ENCODE data around the gene METTL8. TPM values are rescaled to one million over a fixed set of nuclear protein-coding genes. Genes with fewer than 3 reads are reported as not detected.

The METTL8 gene
- total and polyA plus RNA-seq, 2 of the 13 experiments (the other 11 are each of a cell fraction or from before 2014, with no cell fraction given) = 18.6 to 68.2 TPM

DNA sequence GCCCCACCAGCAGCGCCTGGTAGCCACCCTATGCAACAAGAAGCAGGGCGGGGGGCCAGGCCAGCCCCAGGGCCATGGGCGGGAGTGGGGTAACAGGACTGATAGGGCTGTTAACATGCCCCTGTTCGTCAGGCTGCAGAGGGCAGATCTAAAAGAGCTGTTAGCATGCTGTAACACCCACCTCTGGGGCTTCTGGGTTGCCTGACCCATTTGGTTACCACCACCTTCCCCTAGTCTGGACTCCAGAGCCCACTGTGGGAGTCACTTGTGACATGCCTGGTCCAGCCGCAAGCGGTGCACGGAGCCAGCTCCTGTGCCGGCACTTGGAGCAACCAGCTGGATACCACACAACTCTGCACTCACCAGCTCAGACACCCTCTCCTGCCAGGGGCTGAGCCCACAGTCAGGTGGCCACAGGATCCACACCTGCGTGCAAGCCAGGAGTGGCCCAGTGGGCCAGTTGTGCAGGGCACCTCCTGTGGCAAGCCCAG lies 2.1 kb downstream of the METTL8 start (continued):
- no peak for TF ChIP-seq ZNF12 (CRISPR knock-in tag; IDR thresholded peaks at IDR 0.05)
- TF ChIP-seq TFAP4 (IDR thresholded peaks at IDR 0.05; ENCODE audit: borderline replicate concordance, low read depth) = no peak
- TF ChIP-seq ZNF329 (CRISPR knock-in tag; IDR thresholded peaks at IDR 0.05; ENCODE audit: low read depth) = no peak
- TF ChIP-seq FOXA1 (IDR thresholded peaks at IDR 0.05) = no peak
- no peak for TF ChIP-seq FOXA1 (CRISPR knock-in tag; IDR thresholded peaks at IDR 0.05)
- TF ChIP-seq ZNF234 (CRISPR knock-in tag; conservative IDR thresholded peaks at IDR 0.05) = no peak
- no peak for TF ChIP-seq SSRP1 (CRISPR knock-in tag; IDR thresholded peaks at IDR 0.05)
- TF ChIP-seq, protein P1, sequence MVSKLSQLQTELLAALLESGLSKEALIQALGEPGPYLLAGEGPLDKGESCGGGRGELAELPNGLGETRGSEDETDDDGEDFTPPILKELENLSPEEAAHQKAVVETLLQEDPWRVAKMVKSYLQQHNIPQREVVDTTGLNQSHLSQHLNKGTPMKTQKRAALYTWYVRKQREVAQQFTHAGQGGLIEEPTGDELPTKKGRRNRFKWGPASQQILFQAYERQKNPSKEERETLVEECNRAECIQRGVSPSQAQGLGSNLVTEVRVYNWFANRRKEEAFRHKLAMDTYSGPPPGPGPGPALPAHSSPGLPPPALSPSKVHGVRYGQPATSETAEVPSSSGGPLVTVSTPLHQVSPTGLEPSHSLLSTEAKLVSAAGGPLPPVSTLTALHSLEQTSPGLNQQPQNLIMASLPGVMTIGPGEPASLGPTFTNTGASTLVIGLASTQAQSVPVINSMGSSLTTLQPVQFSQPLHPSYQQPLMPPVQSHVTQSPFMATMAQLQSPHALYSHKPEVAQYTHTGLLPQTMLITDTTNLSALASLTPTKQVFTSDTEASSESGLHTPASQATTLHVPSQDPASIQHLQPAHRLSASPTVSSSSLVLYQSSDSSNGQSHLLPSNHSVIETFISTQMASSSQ (IDR thresholded peaks at IDR 0.05; ENCODE audit: low read depth) = no peak
- TF ChIP-seq, protein P1 (CRISPR knock-in tag; IDR thresholded peaks at IDR 0.05; ENCODE audit: borderline replicate concordance) = no peak
- TF ChIP-seq ATF7-NPFF (CRISPR knock-in tag; IDR thresholded peaks at IDR 0.05; ENCODE audit: low read depth) = no peak
- TF ChIP-seq, protein P2, sequence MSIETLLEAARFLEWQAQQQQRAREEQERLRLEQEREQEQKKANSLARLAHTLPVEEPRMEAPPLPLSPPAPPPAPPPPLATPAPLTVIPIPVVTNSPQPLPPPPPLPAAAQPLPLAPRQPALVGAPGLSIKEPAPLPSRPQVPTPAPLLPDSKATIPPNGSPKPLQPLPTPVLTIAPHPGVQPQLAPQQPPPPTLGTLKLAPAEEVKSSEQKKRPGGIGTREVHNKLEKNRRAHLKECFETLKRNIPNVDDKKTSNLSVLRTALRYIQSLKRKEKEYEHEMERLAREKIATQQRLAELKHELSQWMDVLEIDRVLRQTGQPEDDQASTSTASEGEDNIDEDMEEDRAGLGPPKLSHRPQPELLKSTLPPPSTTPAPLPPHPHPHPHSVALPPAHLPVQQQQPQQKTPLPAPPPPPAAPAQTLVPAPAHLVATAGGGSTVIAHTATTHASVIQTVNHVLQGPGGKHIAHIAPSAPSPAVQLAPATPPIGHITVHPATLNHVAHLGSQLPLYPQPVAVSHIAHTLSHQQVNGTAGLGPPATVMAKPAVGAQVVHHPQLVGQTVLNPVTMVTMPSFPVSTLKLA (IDR thresholded peaks at IDR 0.05) = no peak
- TF ChIP-seq ZNF354B (CRISPR knock-in tag; IDR thresholded peaks at IDR 0.05) = no peak
- TF ChIP-seq ZNF598 (CRISPR knock-in tag; IDR thresholded peaks at IDR 0.05; ENCODE audit: borderline replicate concordance) = no peak
- no peak for TF ChIP-seq ZNF335 (CRISPR knock-in tag; IDR thresholded peaks at IDR 0.05)
- no peak for TF ChIP-seq ISL2 (CRISPR knock-in tag; IDR thresholded peaks at IDR 0.05)
- no peak for TF ChIP-seq ZBTB14 (CRISPR knock-in tag; IDR thresholded peaks at IDR 0.05)
- no peak for TF ChIP-seq TAF1 (CRISPR knock-in tag; IDR thresholded peaks at IDR 0.05)
- TF ChIP-seq, protein P3, sequence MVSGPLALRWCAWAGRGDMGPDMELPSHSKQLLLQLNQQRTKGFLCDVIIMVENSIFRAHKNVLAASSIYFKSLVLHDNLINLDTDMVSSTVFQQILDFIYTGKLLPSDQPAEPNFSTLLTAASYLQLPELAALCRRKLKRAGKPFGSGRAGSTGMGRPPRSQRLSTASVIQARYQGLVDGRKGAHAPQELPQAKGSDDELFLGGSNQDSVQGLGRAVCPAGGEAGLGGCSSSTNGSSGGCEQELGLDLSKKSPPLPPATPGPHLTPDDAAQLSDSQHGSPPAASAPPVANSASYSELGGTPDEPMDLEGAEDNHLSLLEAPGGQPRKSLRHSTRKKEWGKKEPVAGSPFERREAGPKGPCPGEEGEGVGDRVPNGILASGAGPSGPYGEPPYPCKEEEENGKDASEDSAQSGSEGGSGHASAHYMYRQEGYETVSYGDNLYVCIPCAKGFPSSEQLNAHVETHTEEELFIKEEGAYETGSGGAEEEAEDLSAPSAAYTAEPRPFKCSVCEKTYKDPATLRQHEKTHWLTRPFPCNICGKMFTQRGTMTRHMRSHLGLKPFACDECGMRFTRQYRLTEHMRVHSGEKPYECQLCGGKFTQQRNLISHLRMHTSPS (CRISPR knock-in tag; IDR thresholded peaks at IDR 0.05; ENCODE audit: low read depth) = no peak
- TF ChIP-seq KDM5B (CRISPR knock-in tag; IDR thresholded peaks at IDR 0.05; ENCODE audit: borderline replicate concordance) = peak; percentile 29; the same call in 1 of the 2 replicates
- no peak for TF ChIP-seq KLF15 (CRISPR knock-in tag; IDR thresholded peaks at IDR 0.05; ENCODE audit: borderline replicate concordance)
- TF ChIP-seq ZNF839 (CRISPR knock-in tag; IDR thresholded peaks at IDR 0.05; ENCODE audit: borderline replicate concordance) = no peak
- peak; percentile 52; the same call in 1 of the 2 replicates for TF ChIP-seq ZNF350 (CRISPR knock-in tag; IDR thresholded peaks at IDR 0.05; ENCODE audit: borderline replicate concordance, low read depth)
- TF ChIP-seq ZSCAN31 (CRISPR knock-in tag; IDR thresholded peaks at IDR 0.05; ENCODE audit: low read depth) = no peak

All from HepG2 (cell line).